ENCODE measurements around the gene BCL6.

BCL6 gene

GRCh38 chr3:187762792-187763191 lies 17.5 kb upstream of the BCL6 start:
- no peak for DNase-seq (ENCODE audit: low read depth in 2 of 2)

- DNase-seq (ENCODE audit: low read depth in 2 of 2), result no peak
These were observed 14.3 kb upstream of the BCL6 start for GRCh38 chr3:187759601-187760000.

- no peak for DNase-seq (ENCODE audit: low read depth in 2 of 2)
These were observed 13.2 kb upstream of the BCL6 start for GRCh38 chr3:187758318-187758955.

GRCh38 chr3:187753516-187753915 lies 8.2 kb upstream of the BCL6 start:
- no peak for DNase-seq (ENCODE audit: low read depth in 2 of 2)

- no peak for DNase-seq (ENCODE audit: low read depth in 2 of 2)
These were observed 5.3 kb upstream of the BCL6 start for GRCh38 chr3:187750513-187751123.

GRCh38 chr3:187750006-187750512 lies 4.8 kb upstream of the BCL6 start:
- DNase-seq (ENCODE audit: low read depth in 2 of 2), result no peak

GRCh38 chr3:187748050-187748481 lies 2.8 kb upstream of the BCL6 start:
- peak; percentile 72 to 91 for DNase-seq (ENCODE audit: low read depth in 2 of 2)

- no peak for DNase-seq (ENCODE audit: low read depth in 2 of 2)
These were observed 2.2 kb upstream of the BCL6 start for GRCh38 chr3:187747506-187747905.

GRCh38 chr3:187746442-187747281 lies 1.4 kb upstream of the BCL6 start:
- DNase-seq (ENCODE audit: low read depth in 2 of 2), result no peak

GRCh38 chr3:187746059-187746441 lies 782 bp upstream of the BCL6 start:
- no peak for DNase-seq (ENCODE audit: low read depth in 2 of 2)

GRCh38 chr3:187744169-187745151 lies 808 bp downstream of the BCL6 start:
- no peak for DNase-seq (ENCODE audit: low read depth in 2 of 2)

- no peak for DNase-seq (ENCODE audit: low read depth in 2 of 2)
These were observed 1.8 kb downstream of the BCL6 start for GRCh38 chr3:187743195-187744141.

GRCh38 chr3:187742351-187743171 lies 2.7 kb downstream of the BCL6 start:
- no peak for DNase-seq (ENCODE audit: low read depth in 2 of 2)

- peak in 1 of 2 donors; percentile 63 for DNase-seq (ENCODE audit: low read depth in 2 of 2)
These were observed 3.6 kb downstream of the BCL6 start for GRCh38 chr3:187741403-187742350.

GRCh38 chr3:187740421-187741399 lies 4.6 kb downstream of the BCL6 start:
- peak in 1 of 2 donors; percentile 56 for DNase-seq (ENCODE audit: low read depth in 2 of 2)

GRCh38 chr3:187739561-187740332 lies 5.5 kb downstream of the BCL6 start:
- peak; percentile 55 to 70 for DNase-seq (ENCODE audit: low read depth in 2 of 2)
